GM21360 (cell line): ENCODE data around the gene CCDC85A.

Experiments
- ATAC-seq: cut with Tn5 transposase; IDR thresholded peaks from one replicate; pipeline ENCODE4 v1.9.1; 2021; ENCODE audit warnings: mild to moderate bottlenecking, moderate library complexity; ENCODE audit not compliant: unreplicated experiment

CCDC85A gene

GRCh38 chr2:56234241-56234640 is 50.5 kb downstream of the CCDC85A start:
- ATAC-seq = no peak

- no peak for ATAC-seq
Measured at GRCh38 chr2:56239030-56239429, 55.2 kb downstream of the CCDC85A start.

GRCh38 chr2:56239437-56239836 is 55.6 kb downstream of the CCDC85A start:
- no peak for ATAC-seq

- ATAC-seq = no peak
Measured at GRCh38 chr2:56240210-56240609, 56.4 kb downstream of the CCDC85A start.

- no peak for ATAC-seq
Measured at GRCh38 chr2:56244506-56244905, 60.7 kb downstream of the CCDC85A start.

GRCh38 chr2:56244911-56245530 is 61.2 kb downstream of the CCDC85A start:
- no peak for ATAC-seq

- ATAC-seq = no peak
Measured at GRCh38 chr2:56248965-56249742, 65.4 kb downstream of the CCDC85A start.

GRCh38 chr2:56250153-56250729 is 66.5 kb downstream of the CCDC85A start:
- ATAC-seq = no peak

GRCh38 chr2:56260415-56260814 is 76.6 kb downstream of the CCDC85A start:
- ATAC-seq = no peak

GRCh38 chr2:56262241-56262640 is 78.5 kb downstream of the CCDC85A start:
- no peak for ATAC-seq

- no peak for ATAC-seq
Measured at GRCh38 chr2:56263876-56264275, 80.1 kb downstream of the CCDC85A start.

GRCh38 chr2:56266761-56267414 is 83.1 kb downstream of the CCDC85A start:
- ATAC-seq = no peak

GRCh38 chr2:56267415-56267788 is 83.6 kb downstream of the CCDC85A start:
- ATAC-seq = no peak

- no peak for ATAC-seq
Measured at GRCh38 chr2:56268856-56269255, 85.1 kb downstream of the CCDC85A start.

- ATAC-seq = no peak
Measured at GRCh38 chr2:56271275-56271674, 87.5 kb downstream of the CCDC85A start.

- ATAC-seq = no peak
Measured at GRCh38 chr2:56285224-56285623, 101.4 kb downstream of the CCDC85A start.

- no peak for ATAC-seq
Measured at GRCh38 chr2:56286936-56287335, 103.1 kb downstream of the CCDC85A start.

GRCh38 chr2:56287508-56287907 is 103.7 kb downstream of the CCDC85A start:
- ATAC-seq = no peak

- ATAC-seq = no peak
Measured at GRCh38 chr2:56287974-56288373, 104.2 kb downstream of the CCDC85A start.

GRCh38 chr2:56288838-56289580 is 105.2 kb downstream of the CCDC85A start:
- no peak for ATAC-seq

- ATAC-seq = no peak
Measured at GRCh38 chr2:56291711-56292110, 107.9 kb downstream of the CCDC85A start.
